ENCODE results near the gene USP13. TPM values are rescaled to one million over a fixed set of nuclear protein-coding genes. Genes with fewer than 3 reads are reported as not detected.

Gene USP13
- total and polyA plus RNA-seq, 2 donors (not counting 3 experiments of a cell fraction or from before 2014, with no cell fraction given): 5.8 to 24.0 TPM

DNA sequence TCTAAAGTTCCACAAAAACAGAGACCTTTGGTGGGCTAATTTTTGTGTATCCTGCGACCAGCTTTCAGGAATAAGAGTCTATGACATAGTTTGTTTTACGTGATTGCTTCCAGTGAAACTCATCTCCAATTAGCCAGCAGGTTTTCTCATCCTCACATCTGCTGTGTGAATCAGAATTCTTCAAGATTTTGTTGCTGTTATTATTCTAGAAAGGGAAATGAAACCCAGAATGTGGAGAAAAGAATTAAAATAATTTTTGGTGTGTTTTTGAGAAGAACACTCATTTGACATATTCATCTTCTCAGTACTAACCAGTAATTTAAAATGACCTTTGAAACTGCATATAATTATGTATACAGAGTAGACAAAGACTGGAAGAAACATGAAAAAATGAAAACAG, 175.9 kb downstream of the USP13 start:
- FAIRE-seq (no peak), DNase-seq (ENCODE audit: low read depth, low spot score) (no peak)
- dilution Hi-C loops (cut with MboI; ENCODE audit: extremely low pct_ligation_motif_present, low sequenced_read_pairs): no loop called here
- H3K27me3 ChIP-seq (ENCODE audit: control insufficient read depth in 2 of 2, insufficient read depth in 2 of 2, low read length in 2 of 2): peaks cover 4 to 6% of the 10 kb centered on the region in 2 experiments
- intact Hi-C loops (cut with micrococcal nuclease): no loop called here
- no peaks in the 10 kb centered on the region for H3K4me1 ChIP-seq (ENCODE audit: control insufficient read depth, extremely low read depth, insufficient read depth, low read length)
- no peaks in the 10 kb centered on the region for H3K79me2 ChIP-seq (ENCODE audit: control insufficient read depth, insufficient read depth, low read length)
- no peaks in the 10 kb centered on the region for H3K9me1 ChIP-seq (replicated peaks; ENCODE audit: control insufficient read depth, extremely low read depth, insufficient read depth, low read length)
- no peak overlapping the region for H3K9ac ChIP-seq (replicated peaks; ENCODE audit: extremely low read depth, insufficient read depth, low read length)
- no peak for TF ChIP-seq MYC (IDR thresholded peaks at IDR 0.05; ENCODE audit: low read depth, low read length)
- TF ChIP-seq POLR2A (IDR thresholded peaks at IDR 0.05; ENCODE audit: low read depth, low read length): no peak
- TF ChIP-seq FOS (IDR thresholded peaks at IDR 0.05; ENCODE audit: borderline replicate concordance, insufficient read depth, low read length): no peak
- TF ChIP-seq JUN (IDR thresholded peaks at IDR 0.05; ENCODE audit: borderline replicate concordance, insufficient read depth, insufficient read length, low read depth): no peak
- TF ChIP-seq POLR2AphosphoS5 (IDR thresholded peaks at IDR 0.05; ENCODE audit: insufficient read depth, low read depth, low read length): no peak
- no peak for TF ChIP-seq EZH2 (IDR thresholded peaks at IDR 0.05; ENCODE audit: borderline replicate concordance, low read depth, low read length, severe bottlenecking)
- no peak for TF ChIP-seq GATA2 (IDR thresholded peaks at IDR 0.05; ENCODE audit: insufficient read depth, insufficient read length, low read depth, low read length)
- ChIA-PET POLR2A (no interaction called here), CTCF (no interaction called here)
- no peaks in the 10 kb centered on the region for H3K36me3 ChIP-seq (ENCODE audit: control insufficient read depth in 2 of 2, extremely low read depth in 1 of 2, insufficient read depth in 2 of 2, low read length in 2 of 2)
- no peak overlapping the region for H3K4me3 ChIP-seq (replicated peaks in 1 of 3; ENCODE audit: insufficient read depth in 1 of 3, low read depth in 1 of 3, low read length in 3 of 3)
- H4K20me1 ChIP-seq (replicated peaks; ENCODE audit: control insufficient read depth, extremely low read depth, insufficient read depth, low read length): no peaks in the 10 kb centered on the region
- no peak overlapping the region for H2AFZ ChIP-seq (ENCODE audit: low read depth, low read length)
- no peak overlapping the region for H3K4me2 ChIP-seq (ENCODE audit: insufficient read depth, low read length)
- BruUV-seq (replicated peaks): no TSS peak
- no peak overlapping the region for H3K27ac ChIP-seq (ENCODE audit: insufficient read depth, low read depth, low read length)
- H3K9me3 ChIP-seq (replicated peaks; ENCODE audit: control insufficient read depth, insufficient read depth, low read length): no peaks in the 10 kb centered on the region

DNA sequence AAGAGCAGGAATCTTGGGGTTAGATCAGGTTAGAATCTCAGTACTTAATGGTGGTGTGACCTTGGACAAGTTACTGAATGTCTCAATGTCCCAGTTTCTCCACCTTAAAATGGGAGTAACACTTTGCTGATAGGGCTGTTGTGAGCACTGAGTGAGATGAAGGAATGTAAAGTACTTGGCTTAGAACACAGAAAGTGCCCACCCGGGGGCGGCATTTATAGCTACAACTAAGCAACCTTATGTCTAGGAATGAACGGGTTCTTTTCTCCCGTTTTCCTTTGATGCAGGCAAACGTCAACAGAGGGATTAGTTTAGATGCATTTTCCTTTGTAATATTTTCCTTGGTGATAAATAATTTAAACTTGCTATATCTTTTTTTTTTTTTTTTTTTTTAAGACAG, 176.6 kb downstream of the USP13 start:
- ChIA-PET POLR2A (no interaction called here), CTCF (interaction anchor here (0.7 kb wide), 1 partner anchor 107 kb away, joined by 3 read pairs; no protein-coding TSS in a partner anchor)
- Histone ChIP-seq H3K9me1 (replicated peaks; ENCODE audit: control insufficient read depth, extremely low read depth, insufficient read depth, low read length) (no peaks in the 10 kb centered on the region), H4K20me1 (replicated peaks; ENCODE audit: control insufficient read depth, extremely low read depth, insufficient read depth, low read length) (no peaks in the 10 kb centered on the region), H3K9ac (replicated peaks; ENCODE audit: extremely low read depth, insufficient read depth, low read length) (no peak overlapping the region), H3K9me3 (replicated peaks; ENCODE audit: control insufficient read depth, insufficient read depth, low read length) (no peaks in the 10 kb centered on the region), H3K27me3 (ENCODE audit: control insufficient read depth in 2 of 2, insufficient read depth in 2 of 2, low read length in 2 of 2) (peaks cover 4 to 6% of the 10 kb centered on the region in 2 experiments), H2AFZ (ENCODE audit: low read depth, low read length) (no peak overlapping the region), H3K4me2 (ENCODE audit: insufficient read depth, low read length) (no peak overlapping the region), H3K27ac (ENCODE audit: insufficient read depth, low read depth, low read length) (no peak overlapping the region), H3K36me3 (ENCODE audit: control insufficient read depth in 2 of 2, extremely low read depth in 1 of 2, insufficient read depth in 2 of 2, low read length in 2 of 2) (no peaks in the 10 kb centered on the region), H3K4me1 (ENCODE audit: control insufficient read depth, extremely low read depth, insufficient read depth, low read length) (no peaks in the 10 kb centered on the region), H3K4me3 (replicated peaks in 1 of 3; ENCODE audit: insufficient read depth in 1 of 3, low read depth in 1 of 3, low read length in 3 of 3) (no peak overlapping the region), H3K79me2 (ENCODE audit: control insufficient read depth, insufficient read depth, low read length) (no peaks in the 10 kb centered on the region)
- dilution Hi-C loops (cut with MboI; ENCODE audit: extremely low pct_ligation_motif_present, low sequenced_read_pairs): no loop called here
- intact Hi-C loops (cut with micrococcal nuclease): no loop called here
- DNase-seq (ENCODE audit: low read depth, low spot score) (no peak), FAIRE-seq (no peak)
- TF ChIP-seq EZH2 (IDR thresholded peaks at IDR 0.05; ENCODE audit: borderline replicate concordance, low read depth, low read length, severe bottlenecking) (no peak), MYC (IDR thresholded peaks at IDR 0.05; ENCODE audit: low read depth, low read length) (no peak), MAX (IDR thresholded peaks at IDR 0.05; ENCODE audit: insufficient read depth, insufficient read length) (no peak), GATA2 (IDR thresholded peaks at IDR 0.05; ENCODE audit: insufficient read depth, insufficient read length, low read depth, low read length) (no peak), POLR2AphosphoS5 (IDR thresholded peaks at IDR 0.05; ENCODE audit: insufficient read depth, low read depth, low read length) (no peak), FOS (IDR thresholded peaks at IDR 0.05; ENCODE audit: borderline replicate concordance, insufficient read depth, low read length) (no peak), JUN (IDR thresholded peaks at IDR 0.05; ENCODE audit: borderline replicate concordance, insufficient read depth, insufficient read length, low read depth) (no peak), CTCF (IDR thresholded peaks at IDR 0.05; ENCODE audit: extremely low read depth in 1 of 2, insufficient read depth in 1 of 2, low read depth in 1 of 2, low read length in 2 of 2) (no peak), POLR2A (IDR thresholded peaks at IDR 0.05; ENCODE audit: low read depth, low read length) (no peak)
- no TSS peak for BruUV-seq (replicated peaks)

Data from endothelial cell of umbilical vein (primary cell).